CD14-positive monocyte (primary cell): Measurements from ENCODE around the gene CDH4. TPM values are rescaled to one million over a fixed set of nuclear protein-coding genes. Genes with fewer than 3 reads are reported as not detected.

Experiments used
- DNase-seq, 3 donors: peaks; one replicate each; pipeline ENCODE4 v3.0.0-alpha.2; 2011 to 2022
- H2AFZ ChIP-seq: 2 replicates; pipeline ENCODE4 v1.6.0; 2012; ENCODE audit warnings: mild to moderate bottlenecking, low read depth, low read length, inconsistent platforms; ENCODE audit not compliant: insufficient read depth, poor library complexity, severe bottlenecking
- H3K27ac ChIP-seq, 2 donors: 1 replicate in 1 of 2; 2 replicates in 1 of 2; pipeline ENCODE4 v1.5.1; 2012 to 2013; ENCODE audit warnings: low read length in 2 of 2, control low read depth in 1 of 2, inconsistent platforms in 1 of 2, low read depth in 1 of 2, mild to moderate bottlenecking in 1 of 2
- H3K27me3 ChIP-seq, 2 donors: one replicate each; pipeline versions ENCODE4 v1.6.0 to v1.6.1; 2011 to 2013; ENCODE audit warnings: low read length in 2 of 2; ENCODE audit not compliant: control insufficient read depth in 2 of 2, insufficient read depth in 2 of 2
- H3K36me3 ChIP-seq, 2 donors: replicated peaks in 1 of 2; 1 replicate in 1 of 2; 2 replicates in 1 of 2; pipeline versions ENCODE4 v1.5.1 to v1.6.1; 2012 to 2013; ENCODE audit warnings: low read length in 2 of 2, control low read depth in 1 of 2, inconsistent platforms in 1 of 2, mild to moderate bottlenecking in 1 of 2; ENCODE audit not compliant: insufficient read depth in 2 of 2, control insufficient read depth in 1 of 2
- H3K4me1 ChIP-seq, 2 donors: 1 replicate in 1 of 2; 2 replicates in 1 of 2; pipeline versions ENCODE4 v1.5.1 to v1.6.1; 2012 to 2013; ENCODE audit warnings: low read length in 2 of 2, control low read depth in 1 of 2, inconsistent platforms in 1 of 2, mild to moderate bottlenecking in 1 of 2, moderate library complexity in 1 of 2; ENCODE audit not compliant: insufficient read depth in 2 of 2, control insufficient read depth in 1 of 2
- H3K4me2 ChIP-seq: replicated peaks from 2 replicates; pipeline ENCODE3; 2012; ENCODE audit warnings: low read length, moderate library complexity, mild to moderate bottlenecking; ENCODE audit not compliant: poor library complexity, severe bottlenecking; ENCODE audit errors: extremely low read depth
- H3K4me3 ChIP-seq, 3 experiments: fragments of 200-600 bp in 1 of 3; sonication (generic) in 1 of 3; replicated peaks in 1 of 3; 1 replicate in 2 of 3; 2 replicates in 1 of 3; pipeline ENCODE4 v1.5.1; 2011 to 2013; ENCODE audit warnings: low read length in 3 of 3, mild to moderate bottlenecking in 3 of 3, control low read depth in 2 of 3, low read depth in 2 of 3, inconsistent platforms in 1 of 3, moderate library complexity in 1 of 3
- H3K79me2 ChIP-seq: 2 replicates; pipeline ENCODE4 v1.6.0; 2012; ENCODE audit warnings: mild to moderate bottlenecking, control low read depth, inconsistent platforms, low read length, moderate library complexity; ENCODE audit not compliant: insufficient read depth
- H3K9ac ChIP-seq: 2 replicates; pipeline ENCODE4 v1.6.0; 2017; ENCODE audit warnings: low read length, mild to moderate bottlenecking; ENCODE audit not compliant: insufficient read depth, poor library complexity, severe bottlenecking
- H3K9me3 ChIP-seq, 2 donors: replicated peaks in 1 of 2; 1 replicate in 1 of 2; 2 replicates in 1 of 2; pipeline versions ENCODE4 v1.5.1 to v1.6.1; 2012 to 2013; ENCODE audit warnings: low read length in 2 of 2, control low read depth in 1 of 2; ENCODE audit not compliant: control insufficient read depth in 1 of 2, insufficient read depth in 1 of 2
- H4K20me1 ChIP-seq: 2 replicates; pipeline ENCODE4 v1.6.0; 2012; ENCODE audit warnings: mild to moderate bottlenecking, low read length, control low read depth, moderate library complexity; ENCODE audit not compliant: insufficient read depth
- H3K27ac Mint-ChIP-seq, 7 donors: one replicate each; pipeline ENCODE4 v1.8.0; 2020; ENCODE audit warnings: mild to moderate bottlenecking in 7 of 7, mixed read lengths in 7 of 7, moderate library complexity in 6 of 7, inconsistent platforms in 2 of 7
- H3K27me3 Mint-ChIP-seq, 3 donors: one replicate each; pipeline ENCODE4 v1.8.0; 2021 to 2022; ENCODE audit warnings: low read depth in 3 of 3, mild to moderate bottlenecking in 3 of 3, mixed read lengths in 3 of 3, moderate library complexity in 3 of 3, inconsistent platforms in 1 of 3
- H3K36me3 Mint-ChIP-seq, 2 donors: one replicate each; pipeline ENCODE4 v1.8.0; 2020; ENCODE audit warnings: mixed read lengths in 2 of 2, inconsistent platforms in 1 of 2, mild to moderate bottlenecking in 1 of 2
- H3K4me1 Mint-ChIP-seq: one replicate; pipeline ENCODE4 v1.8.0; 2020; ENCODE audit warnings: mild to moderate bottlenecking, mixed read lengths
- H3K4me3 Mint-ChIP-seq, 2 donors: one replicate each; pipeline ENCODE4 v1.8.0; 2020; ENCODE audit warnings: mild to moderate bottlenecking in 2 of 2, mixed read lengths in 2 of 2, moderate library complexity in 1 of 2
- H3K9me3 Mint-ChIP-seq, 7 donors: one replicate each; pipeline ENCODE4 v1.8.0; 2020 to 2022; ENCODE audit warnings: mixed read lengths in 7 of 7, mild to moderate bottlenecking in 6 of 7, moderate library complexity in 6 of 7, inconsistent platforms in 2 of 7
- WGBS: methylation state at CpG from one replicate; pipeline ENCODE4 v1.1.5; 2013; ENCODE audit warnings: missing lambda C conversion rate; ENCODE audit not compliant: insufficient coverage; 5-methylcytosine and 5-hydroxymethylcytosine counted together
- intact Hi-C, 2 donors: fragments of 100-400 bp; cut with micrococcal nuclease; formaldehyde crosslinking; loops; one replicate each; pipeline versions ENCODE4 v1.15.0 to v1.15.1; 2023
- polyA plus RNA-seq, 3 donors: library from polyadenylated mRNA; depleted of rRNA in 1 of 3; unstranded in 2 of 3; stranded (reverse) in 1 of 3; fragments of 300-500 nt in 2 of 3; fragments of >200 nt in 1 of 3; fragmentation: Illumina TruSeq in 2 of 3; gene quantifications; 1 replicate in 2 of 3; 2 replicates in 1 of 3; pipeline ENCODE4 v1.2.3, GENCODE V29; 2012 to 2021
- TF ChIP-seq, protein P1 (sequence below): fragments of 200-600 bp; IDR thresholded peaks from one replicate; pipeline ENCODE4 v1.8.0; 2022; ENCODE audit warnings: antibody characterized with exemption, mild to moderate bottlenecking

Gene CDH4
- polyA plus RNA-seq, 3 donors: not detected

DNA sequence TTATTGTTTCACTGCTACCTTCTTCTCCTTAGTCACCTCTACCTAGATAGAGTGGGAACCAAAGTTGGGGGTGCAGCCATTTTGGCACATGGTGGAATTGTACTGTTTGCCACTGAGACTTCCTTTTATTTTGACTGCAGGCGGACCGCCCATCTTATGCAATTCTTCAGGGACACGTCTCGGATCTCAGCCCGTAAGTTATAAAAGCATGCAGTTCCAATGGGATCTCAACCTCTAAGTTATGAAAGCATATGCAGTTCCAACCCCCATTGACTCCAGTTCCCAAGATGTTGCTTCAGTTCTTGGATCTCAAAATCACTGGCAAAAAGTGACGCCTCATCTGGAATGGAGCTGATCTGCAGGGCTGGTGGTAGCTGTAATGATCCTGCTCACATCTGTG is 41.2 kb upstream of the CDH4 start:
- no peaks in the 10 kb centered on the region for H3K36me3 Mint-ChIP-seq
- Histone ChIP-seq H3K4me1 (no peaks in the 10 kb centered on the region), H4K20me1 (no peaks in the 10 kb centered on the region), H3K79me2 (no peaks in the 10 kb centered on the region), H3K27ac (no peak overlapping the region), H3K4me3 (no peak overlapping the region), H2AFZ (no peak overlapping the region), H3K27me3 (no peaks in the 10 kb centered on the region), H3K9ac (no peak overlapping the region), H3K36me3 (no peaks in the 10 kb centered on the region), H3K9me3 (peaks cover 0 to 2% of the 10 kb centered on the region in 2 donors), H3K4me2 (no peak overlapping the region)
- TF ChIP-seq, protein P1, sequence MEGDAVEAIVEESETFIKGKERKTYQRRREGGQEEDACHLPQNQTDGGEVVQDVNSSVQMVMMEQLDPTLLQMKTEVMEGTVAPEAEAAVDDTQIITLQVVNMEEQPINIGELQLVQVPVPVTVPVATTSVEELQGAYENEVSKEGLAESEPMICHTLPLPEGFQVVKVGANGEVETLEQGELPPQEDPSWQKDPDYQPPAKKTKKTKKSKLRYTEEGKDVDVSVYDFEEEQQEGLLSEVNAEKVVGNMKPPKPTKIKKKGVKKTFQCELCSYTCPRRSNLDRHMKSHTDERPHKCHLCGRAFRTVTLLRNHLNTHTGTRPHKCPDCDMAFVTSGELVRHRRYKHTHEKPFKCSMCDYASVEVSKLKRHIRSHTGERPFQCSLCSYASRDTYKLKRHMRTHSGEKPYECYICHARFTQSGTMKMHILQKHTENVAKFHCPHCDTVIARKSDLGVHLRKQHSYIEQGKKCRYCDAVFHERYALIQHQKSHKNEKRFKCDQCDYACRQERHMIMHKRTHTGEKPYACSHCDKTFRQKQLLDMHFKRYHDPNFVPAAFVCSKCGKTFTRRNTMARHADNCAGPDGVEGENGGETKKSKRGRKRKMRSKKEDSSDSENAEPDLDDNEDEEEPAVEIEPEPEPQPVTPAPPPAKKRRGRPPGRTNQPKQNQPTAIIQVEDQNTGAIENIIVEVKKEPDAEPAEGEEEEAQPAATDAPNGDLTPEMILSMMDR: no peak
- H3K9me3 Mint-ChIP-seq: peaks cover 0 to 5% (median 2%) of the 10 kb centered on the region in 7 donors
- no peak for DNase-seq
- no peak overlapping the region for H3K4me3 Mint-ChIP-seq
- peaks cover 2 to 5% (median 3%) of the 10 kb centered on the region in 3 donors for H3K27me3 Mint-ChIP-seq
- WGBS: 79% methylated on average over 6 of the region's 6 CpGs
- H3K27ac Mint-ChIP-seq: no peak overlapping the region
- H3K4me1 Mint-ChIP-seq: no peaks in the 10 kb centered on the region
- intact Hi-C loops: no loop called here

DNA sequence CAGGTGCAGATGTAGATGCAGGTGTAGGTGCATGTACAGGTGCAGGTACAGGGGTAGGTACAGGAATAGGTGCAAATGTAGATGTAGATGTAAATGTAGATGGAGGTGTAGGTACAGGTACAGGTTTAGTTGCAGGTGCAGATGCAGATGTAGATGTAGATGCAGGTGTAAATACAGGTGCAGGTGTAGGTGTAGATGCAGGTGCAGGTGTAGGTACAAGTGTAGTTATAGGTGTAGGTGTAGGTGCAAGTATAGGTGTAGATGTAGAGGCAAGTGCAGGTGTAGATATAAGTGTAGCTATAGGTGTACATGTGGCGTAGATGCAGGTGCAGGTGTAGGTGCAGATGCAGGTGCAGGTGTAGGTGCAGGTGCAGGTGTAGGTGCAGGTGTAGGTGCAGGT is 34.2 kb upstream of the CDH4 start:
- H3K4me2 ChIP-seq: no peak overlapping the region
- no peak overlapping the region for H2AFZ ChIP-seq
- H3K4me3 ChIP-seq: no peak overlapping the region
- H3K36me3 ChIP-seq: no peaks in the 10 kb centered on the region
- TF ChIP-seq, protein P1: no peak
- H4K20me1 ChIP-seq: no peaks in the 10 kb centered on the region
- no peaks in the 10 kb centered on the region for H3K4me1 ChIP-seq
- H3K9ac ChIP-seq: no peak overlapping the region
- H3K27ac ChIP-seq: no peak overlapping the region
- DNase-seq: no peak
- no peaks in the 10 kb centered on the region for H3K9me3 ChIP-seq
- H3K79me2 ChIP-seq: no peaks in the 10 kb centered on the region
- WGBS: 100% methylated on average over 1 of the region's 1 CpG
- Mint-ChIP-seq H3K4me1 (no peaks in the 10 kb centered on the region), H3K27me3 (peaks cover under 1 to 13% (median 7%) of the 10 kb centered on the region in 3 donors), H3K9me3 (peaks cover 0 to 4% (median 2%) of the 10 kb centered on the region in 7 donors), H3K36me3 (no peaks in the 10 kb centered on the region), H3K4me3 (no peak overlapping the region), H3K27ac (no peak overlapping the region)
- intact Hi-C loops: no loop called here
- no peaks in the 10 kb centered on the region for H3K27me3 ChIP-seq
